IMR-90 (cell line): Measurements from ENCODE around the gene NTNG2. TPM values are rescaled to one million over a fixed set of nuclear protein-coding genes. Genes with fewer than 3 reads are reported as not detected.

ENCODE experiments used
- ATAC-seq: fragments of 200-7000 bp; cut with Tn5 transposase; 2 replicates; pipeline ENCODE4 v1.9.1; 2020; ENCODE audit warnings: low read depth, mild to moderate bottlenecking, moderate library complexity
- BruUV-seq: library from RNA; stranded (reverse); fragments of 400-500 nt; replicated peaks from 2 replicates; lab custom pipeline; 2021; lab: Mats Ljungman, UMichigan
- CTCF ChIA-PET: fragments of 300-600 bp; formaldehyde crosslinking; extraction: SDS; loops from one replicate; lab custom pipeline; 2021; ENCODE audit warnings: antibody characterized with exemption; lab: Yijun Ruan, JAX
- POLR2A ChIA-PET: fragments of 300-600 bp; sonication (Branson Sonifier 250); formaldehyde crosslinking; loops from one replicate; lab custom pipeline; 2022; ENCODE audit warnings: antibody characterized with exemption; ENCODE audit not compliant: unreplicated experiment; lab: Charles Lee
- DNase-seq: peaks from one replicate; pipeline ENCODE4 v3.0.0; 2013
- H2AFZ ChIP-seq: replicated peaks from 2 replicates; pipeline ENCODE3; 2013; ENCODE audit warnings: low read length, mild to moderate bottlenecking; ENCODE audit not compliant: poor library complexity
- H2AK5ac ChIP-seq: 2 replicates; pipeline ENCODE4 v1.6.1; 2013; ENCODE audit warnings: low read depth, low read length, inconsistent platforms
- H2AK9ac ChIP-seq: replicated peaks from 2 replicates; pipeline ENCODE3; 2013; ENCODE audit warnings: mild to moderate bottlenecking, low read depth, low read length, moderate library complexity; ENCODE audit not compliant: poor library complexity
- H2BK120ac ChIP-seq: 2 replicates; pipeline ENCODE4 v1.6.1; 2013; ENCODE audit warnings: low read depth, low read length, inconsistent platforms
- H2BK15ac ChIP-seq: 3 replicates; pipeline ENCODE4 v1.6.1; 2013; ENCODE audit warnings: low read depth, low read length, inconsistent platforms
- H2BK20ac ChIP-seq: 2 replicates; pipeline ENCODE4 v1.6.1; 2013; ENCODE audit warnings: low read depth, mild to moderate bottlenecking, inconsistent platforms, low read length, moderate library complexity
- H2BK5ac ChIP-seq: 2 replicates; pipeline ENCODE4 v1.6.1; 2013; ENCODE audit warnings: mild to moderate bottlenecking, low read depth, low read length, inconsistent platforms; ENCODE audit not compliant: poor library complexity, severe bottlenecking
- H3K14ac ChIP-seq: replicated peaks from 2 replicates; pipeline ENCODE4 v1.6.1; 2013; ENCODE audit warnings: low read depth, low read length, inconsistent platforms
- H3K18ac ChIP-seq: 2 replicates; pipeline ENCODE4 v1.6.1; 2013; ENCODE audit warnings: low read depth, low read length, control low read depth
- H3K23ac ChIP-seq: 2 replicates; pipeline ENCODE4 v1.6.1; 2013; ENCODE audit warnings: low read depth, low read length, inconsistent platforms
- H3K27ac ChIP-seq: 2 replicates; pipeline ENCODE4 v1.5.1; 2013; ENCODE audit warnings: mild to moderate bottlenecking, control low read depth, low read length; ENCODE audit not compliant: insufficient read depth
- H3K27me3 ChIP-seq: 2 replicates; pipeline ENCODE4 v1.6.1; 2013; ENCODE audit warnings: low read length; ENCODE audit not compliant: control insufficient read depth, insufficient read depth
- H3K36me3 ChIP-seq: 2 replicates; pipeline ENCODE4 v1.6.1; 2013; ENCODE audit warnings: low read length, mixed read lengths; ENCODE audit not compliant: control insufficient read depth, insufficient read depth
- H3K4ac ChIP-seq: 2 replicates; pipeline ENCODE4 v1.6.1; 2013; ENCODE audit warnings: low read depth, low read length, inconsistent platforms
- H3K4me1 ChIP-seq: 2 replicates; pipeline ENCODE4 v1.6.1; 2013; ENCODE audit warnings: low read length, mixed read lengths; ENCODE audit not compliant: control insufficient read depth, insufficient read depth
- H3K4me2 ChIP-seq: 2 replicates; pipeline ENCODE4 v1.6.1; 2013; ENCODE audit warnings: low read depth, mild to moderate bottlenecking, control low read depth, low read length, moderate library complexity
- H3K4me3 ChIP-seq: 2 replicates; pipeline ENCODE4 v1.5.1; 2013; ENCODE audit warnings: low read depth, mild to moderate bottlenecking, control low read depth, low read length, moderate library complexity; ENCODE audit not compliant: insufficient read depth
- H3K56ac ChIP-seq: 2 replicates; pipeline ENCODE4 v1.6.1; 2013; ENCODE audit warnings: low read length, inconsistent platforms; ENCODE audit not compliant: insufficient read depth; ENCODE audit errors: extremely low read depth
- H3K79me1 ChIP-seq, 2 experiments: 2 replicates each; pipeline ENCODE4 v1.6.1; 2013; ENCODE audit warnings: low read length in 2 of 2, inconsistent platforms in 1 of 2, low read depth in 1 of 2
- H3K9ac ChIP-seq: 2 replicates; pipeline ENCODE4 v1.6.1; 2013; ENCODE audit warnings: low read depth, low read length, control low read depth
- H3K9me1 ChIP-seq: 2 replicates; pipeline ENCODE4 v1.6.1; 2013; ENCODE audit warnings: low read length, inconsistent platforms; ENCODE audit not compliant: insufficient read depth
- H3K9me3 ChIP-seq: 2 replicates; pipeline ENCODE4 v1.6.1; 2013; ENCODE audit warnings: low read length; ENCODE audit not compliant: control insufficient read depth, insufficient read depth
- H4K20me1 ChIP-seq: 2 replicates; pipeline ENCODE4 v1.6.1; 2013; ENCODE audit warnings: low read length, inconsistent platforms; ENCODE audit not compliant: insufficient read depth
- H4K5ac ChIP-seq: 2 replicates; pipeline ENCODE4 v1.6.1; 2013; ENCODE audit warnings: mild to moderate bottlenecking, low read depth, low read length, control low read depth
- H4K8ac ChIP-seq, 2 experiments: 2 replicates each; pipeline ENCODE4 v1.6.1; 2013; ENCODE audit warnings: low read depth in 2 of 2, low read length in 2 of 2, control low read depth in 1 of 2, inconsistent platforms in 1 of 2
- H4K91ac ChIP-seq: 2 replicates; pipeline ENCODE4 v1.6.1; 2013; ENCODE audit warnings: low read depth, low read length, inconsistent platforms; ENCODE audit not compliant: insufficient read depth
- CTCF ChIP-seq: conservative IDR thresholded peaks from 2 replicates; pipeline ENCODE4 v1.5.1; 2012; ENCODE audit warnings: mild to moderate bottlenecking, low read depth, low read length, improper control_type of control experiment
- MAFK ChIP-seq: IDR thresholded peaks from 2 replicates; pipeline ENCODE4 v1.6.1; 2012; ENCODE audit warnings: low read depth, low read length, improper control_type of control experiment
- NFE2L2 ChIP-seq: fragments of 150-350 bp; IDR thresholded peaks from 2 replicates; pipeline ENCODE4 v1.6.1; 2016; ENCODE audit warnings: low read depth, mild to moderate bottlenecking, low read length
- POLR2A ChIP-seq: IDR thresholded peaks from 2 replicates; pipeline ENCODE4 v1.6.1; 2012; ENCODE audit warnings: mild to moderate bottlenecking, low read depth, low read length
- WGBS, 2 experiments: methylation state at CpG; one replicate each; pipeline versions ENCODE4 v1.1.5 to v1.1.7; 2013; ENCODE audit warnings: missing lambda C conversion rate in 2 of 2; ENCODE audit not compliant: insufficient read length in 1 of 2; ENCODE audit errors: extremely low coverage in 2 of 2; 5-methylcytosine and 5-hydroxymethylcytosine counted together
- dilution Hi-C: fragments of 300-500 bp; cut with HindIII; formaldehyde crosslinking; loops from one replicate; pipeline ENCODE4 v1.14.3; 2018; ENCODE audit warnings: low sequenced_read_pairs; ENCODE audit not compliant: unreplicated experiment
- in situ Hi-C: fragments of 300-500 bp; cut with MboI; formaldehyde crosslinking; loops from 3 replicates; pipeline ENCODE4 v1.14.3; 2019; ENCODE audit warnings: low sequenced_read_pairs, inconsistent platforms, mixed read lengths
- intact Hi-C: fragments of 100-400 bp; cut with micrococcal nuclease; formaldehyde crosslinking; loops from 2 replicates; pipeline ENCODE4 v1.10.0; 2022
- polyA plus RNA-seq, 3 experiments: library from polyadenylated mRNA; depleted of rRNA; stranded (reverse); fragments of >200 nt; gene quantifications; 2 replicates each; pipeline ENCODE4 v1.2.3, GENCODE V29; 2012; ENCODE audit warnings: low replicate concordance in 1 of 3
- total RNA-seq: library from RNA; depleted of rRNA; stranded (reverse); fragments of >200 nt; gene quantifications from 2 replicates; pipeline ENCODE4 v1.2.3, GENCODE V29; 2012

The NTNG2 gene
- total and polyA plus RNA-seq, 2 of the 4 experiments (the other 2 are of a cell fraction): 0.54 to 0.84 TPM

DNA sequence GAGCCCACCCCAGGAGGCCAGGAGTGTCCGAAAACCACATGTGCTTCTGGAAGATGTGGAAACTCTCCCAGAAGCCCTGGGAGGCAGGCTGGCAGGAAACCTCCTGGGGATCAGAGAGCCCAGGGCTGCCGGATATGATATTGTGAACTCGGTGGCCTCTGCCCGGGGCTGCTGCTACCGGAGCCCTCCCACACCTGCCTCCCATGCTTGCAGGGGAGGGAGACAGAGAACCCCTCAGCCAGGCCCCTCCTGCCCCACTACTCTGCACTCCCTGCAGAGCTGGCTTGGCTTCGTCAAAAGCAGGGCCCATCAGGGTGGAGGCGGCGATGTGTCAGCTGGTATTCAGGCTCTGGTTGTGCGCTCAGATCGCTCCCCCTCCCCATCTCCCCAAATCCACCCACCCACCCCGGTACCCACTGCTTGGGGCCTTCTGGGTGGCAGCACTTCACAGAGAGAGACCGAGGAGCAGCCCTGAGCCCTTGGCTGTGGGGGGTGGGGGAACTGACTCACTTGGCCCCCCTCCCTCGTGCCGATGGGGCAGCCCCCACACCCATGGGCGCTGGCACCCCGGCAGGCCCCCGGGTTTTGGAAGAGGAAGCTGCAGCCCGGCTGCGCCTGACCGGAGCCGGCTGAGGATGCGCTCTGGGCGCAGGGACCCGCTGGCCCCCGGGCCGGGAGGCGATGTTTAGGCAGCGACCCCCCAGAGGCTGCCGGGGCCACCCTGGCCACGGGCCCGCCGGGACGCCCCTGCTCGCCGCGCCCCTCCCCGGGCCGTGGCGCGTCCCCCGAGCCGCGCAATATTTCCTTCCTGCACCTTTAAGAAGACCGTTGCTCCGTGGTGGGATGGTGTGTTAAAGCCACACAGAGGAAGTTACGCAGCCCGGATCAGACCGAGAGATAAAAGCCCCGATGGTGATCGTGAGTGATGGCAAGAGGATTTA, 786 bp upstream of the NTNG2 start:
- Histone ChIP-seq H4K20me1 (peaks cover 9% of the 10 kb centered on the region), H3K9ac (no peak overlapping the region), H4K91ac (no peak overlapping the region), H3K4me1 (peaks cover 2% of the 10 kb centered on the region; the same call in 1 of the 2 replicates), H3K14ac (no peak overlapping the region), H3K9me3 (no peaks in the 10 kb centered on the region), H2BK120ac (no peak overlapping the region), H4K8ac (no peak overlapping the region; a peak in 1 of 4 replicates), H3K36me3 (no peaks in the 10 kb centered on the region), H3K4me3 (peak overlapping the region; percentile 90), H3K27me3 (peaks cover 73% of the 10 kb centered on the region), H3K4me2 (peak overlapping the region; percentile 83), H2AK5ac (no peak overlapping the region; the same call in 1 of the 2 replicates), H3K79me1 (no peaks in the 10 kb centered on the region), H3K18ac (no peak overlapping the region), H3K27ac (no peak overlapping the region), H2BK15ac (no peak overlapping the region), H3K23ac (no peak overlapping the region), H2BK20ac (no peak overlapping the region), H3K9me1 (no peaks in the 10 kb centered on the region), H2AK9ac (no peak overlapping the region), H3K4ac (no peak overlapping the region), H2AFZ (peak overlapping the region; percentile 93), H4K5ac (no peak overlapping the region), H3K56ac (no peak overlapping the region), H2BK5ac (no peak overlapping the region)
- peak; percentile 76 for DNase-seq
- no peak for TF ChIP-seq MAFK
- TF ChIP-seq CTCF: no peak
- no peak for TF ChIP-seq NFE2L2
- TF ChIP-seq POLR2A: no peak
- intact Hi-C loops: loop anchor here (10.0 kb wide), 1 partner anchor 136 kb away; no protein-coding TSS in a partner anchor
- POLR2A ChIA-PET: interaction anchor here (0.6 kb wide), 2 partner anchors 12 to 195 kb away, joined by 3 to 4 read pairs; no protein-coding TSS in a partner anchor
- dilution Hi-C loops: no loop called here
- ATAC-seq: peak; percentile 82
- BruUV-seq: no TSS peak
- in situ Hi-C loops: loop anchor here (10.0 kb wide), 1 partner anchor 396 kb away; no protein-coding TSS in a partner anchor
- CTCF ChIA-PET: interaction anchor here (2.0 kb wide), 1 partner anchor 75 kb away, joined by 5 read pairs; no protein-coding TSS in a partner anchor
- 36% methylated on average over 2 of the region's 50 CpGs; no CpG with 5 or more reads in 1 of the 2 experiments for WGBS, 2 experiments
